ENCODE data around the gene SMIM5.

Gene SMIM5

DNA sequence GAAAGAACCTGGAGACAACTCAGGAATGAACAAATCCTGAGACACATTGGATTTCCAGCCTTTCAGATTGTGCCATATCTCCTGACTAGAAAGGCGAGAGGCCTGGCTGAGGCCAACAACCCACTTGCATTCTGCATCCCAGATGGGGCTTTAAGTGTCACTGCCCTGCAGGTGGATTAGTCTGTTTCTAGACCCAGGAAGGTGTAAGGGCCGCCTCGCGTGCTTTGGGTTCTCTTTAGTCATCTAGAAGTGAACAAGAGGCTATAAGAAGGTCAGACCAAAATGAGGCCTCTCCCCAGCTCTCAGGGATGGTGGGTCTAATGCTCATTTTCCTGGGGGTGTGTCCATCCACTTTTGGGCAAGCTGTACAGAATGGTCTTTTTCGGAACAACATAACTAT, 38.8 kb downstream of the SMIM5 start:
- DNase-seq = no peak

DNA sequence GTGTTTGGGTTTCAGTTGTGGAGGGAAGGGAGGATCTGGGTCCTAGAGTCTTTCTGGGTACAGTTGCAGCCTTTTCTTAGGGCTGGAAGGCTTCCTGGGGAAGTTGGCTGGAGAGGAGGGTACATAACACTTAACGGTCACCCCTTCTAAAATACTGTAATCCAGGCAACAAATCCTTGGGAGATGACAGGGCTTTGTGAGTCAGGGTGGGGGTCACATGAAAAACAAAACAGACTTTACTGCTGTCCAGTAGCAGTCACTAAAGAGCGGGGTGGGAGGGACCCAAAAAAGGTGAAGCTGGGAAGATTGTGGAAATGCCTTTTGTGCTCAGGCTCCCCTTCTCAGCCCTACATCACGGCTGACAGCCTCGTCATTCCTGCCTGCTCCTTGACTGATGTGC, 40.3 kb downstream of the SMIM5 start:
- no peak for DNase-seq

DNA sequence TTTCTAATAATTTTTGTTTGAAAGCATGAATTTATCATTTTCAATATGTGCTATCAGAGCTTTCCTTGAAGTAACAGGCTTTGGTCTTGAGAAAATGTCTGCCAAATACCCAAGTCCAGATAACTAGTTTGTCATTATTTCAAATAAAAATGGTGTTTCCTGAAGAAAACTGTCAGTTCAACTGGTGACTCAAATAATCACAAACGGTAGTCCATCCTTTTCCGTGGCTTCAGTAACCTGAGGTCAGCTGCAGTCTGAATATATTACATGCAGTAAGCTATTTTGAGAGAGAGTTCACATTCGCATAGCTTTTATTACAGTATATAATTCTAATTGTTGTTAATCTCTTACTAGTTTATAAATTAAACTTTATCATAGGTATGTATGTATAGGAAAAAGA, 43.2 kb downstream of the SMIM5 start:
- DNase-seq = no peak

DNA sequence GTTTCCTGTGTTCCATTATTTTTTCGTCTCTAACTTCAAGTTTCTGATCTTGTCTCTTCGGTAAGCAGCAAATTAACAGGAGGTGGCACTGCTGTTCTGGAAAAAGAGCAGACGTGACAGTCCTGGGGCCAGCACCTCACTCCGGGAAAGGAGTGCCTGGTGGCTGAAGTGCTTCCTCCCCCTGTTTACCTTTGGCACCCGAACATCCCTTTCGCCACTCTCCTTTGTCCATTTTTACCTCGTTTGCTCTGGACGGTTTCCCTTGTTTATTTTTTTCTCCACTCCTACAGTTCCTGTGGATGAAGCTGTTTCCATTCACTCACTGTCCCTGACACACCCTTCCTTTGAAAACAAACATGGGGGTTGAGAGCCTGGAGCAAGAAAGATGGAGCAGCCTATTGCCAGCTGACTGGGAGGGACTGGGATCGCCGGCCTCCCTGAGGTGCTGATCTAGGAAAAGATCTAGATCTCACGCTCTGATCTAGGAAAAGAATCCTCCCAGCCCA, 46.5 kb downstream of the SMIM5 start:
- DNase-seq = no peak

DNA sequence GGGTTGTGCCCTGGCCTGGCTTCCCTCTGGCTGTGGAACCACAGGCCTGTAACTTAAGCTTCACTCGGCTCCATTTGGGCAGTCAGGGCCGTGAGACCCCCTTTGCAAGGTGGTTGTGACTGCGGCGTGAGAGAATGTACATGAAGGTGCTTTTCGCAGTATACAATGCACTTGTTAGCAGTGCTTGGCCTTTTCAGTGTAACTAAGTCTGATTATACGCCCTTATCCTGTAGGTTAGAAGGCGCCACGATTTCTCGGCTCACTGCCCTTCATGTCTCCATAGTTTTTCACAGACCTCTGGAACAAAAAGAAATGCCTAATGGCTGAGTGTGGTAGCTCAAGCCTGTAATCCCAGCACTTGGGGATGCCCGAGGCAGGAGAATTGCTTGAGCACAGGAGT, 47.2 kb downstream of the SMIM5 start:
- DNase-seq = no peak

DNA sequence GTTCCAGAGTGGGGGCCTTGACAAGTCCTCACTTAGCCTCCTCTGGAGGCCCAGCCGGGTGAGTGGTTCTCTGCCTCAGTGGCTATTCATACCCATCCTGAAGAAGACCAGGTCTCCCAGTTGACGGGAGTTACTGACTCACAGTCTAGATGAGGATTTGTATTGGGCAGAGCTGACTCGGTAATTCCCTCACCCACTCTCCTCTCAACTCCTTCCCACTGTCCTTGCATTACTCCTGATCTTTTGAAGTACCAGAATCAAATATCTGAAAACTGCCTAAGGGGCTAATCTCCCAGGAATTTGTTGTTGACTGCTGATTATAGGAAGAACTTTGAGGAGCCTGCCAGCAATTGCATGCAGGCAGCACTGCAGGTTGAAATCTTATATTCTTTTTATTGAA, 48.1 kb downstream of the SMIM5 start:
- DNase-seq = no peak

DNA sequence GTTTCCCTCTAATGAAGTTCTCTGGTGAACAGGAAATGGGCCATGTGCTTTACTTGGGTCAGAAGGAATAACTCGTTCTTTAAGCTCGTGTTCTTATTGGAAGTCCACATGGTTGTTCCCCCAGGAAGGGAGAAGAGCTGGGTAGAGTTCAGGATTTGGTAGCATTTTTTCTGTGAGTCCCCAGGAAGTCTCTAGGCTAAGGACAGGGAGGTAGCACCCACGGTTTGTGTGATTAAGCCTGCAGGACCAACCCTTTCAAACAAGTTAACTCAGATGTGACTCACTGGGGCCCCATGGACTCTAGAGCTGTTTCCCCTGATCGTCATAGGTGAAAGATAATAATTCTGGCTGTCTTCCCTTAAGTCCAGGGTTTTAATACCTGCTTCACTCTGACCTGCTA, 50.3 kb downstream of the SMIM5 start:
- DNase-seq = no peak

DNA sequence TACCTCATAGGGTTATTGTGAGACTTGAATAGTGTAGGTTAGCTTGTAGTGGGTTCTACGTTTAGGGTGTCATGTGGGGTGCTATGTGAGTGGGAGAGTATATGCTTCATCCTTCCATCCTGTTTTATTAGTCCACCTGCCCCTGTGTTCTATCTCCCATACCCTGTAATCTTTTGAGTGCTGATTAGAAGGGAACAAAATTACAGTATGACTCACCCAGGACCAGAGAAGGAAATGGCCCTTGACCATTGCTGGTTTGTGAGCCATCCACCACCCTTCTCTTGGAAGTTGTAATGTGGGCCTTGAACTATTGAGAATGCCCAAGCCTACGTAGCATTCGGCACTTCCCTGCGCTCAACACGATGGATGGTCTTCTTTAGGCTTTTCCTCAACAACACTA, 51.0 kb downstream of the SMIM5 start:
- no peak for DNase-seq

DNA sequence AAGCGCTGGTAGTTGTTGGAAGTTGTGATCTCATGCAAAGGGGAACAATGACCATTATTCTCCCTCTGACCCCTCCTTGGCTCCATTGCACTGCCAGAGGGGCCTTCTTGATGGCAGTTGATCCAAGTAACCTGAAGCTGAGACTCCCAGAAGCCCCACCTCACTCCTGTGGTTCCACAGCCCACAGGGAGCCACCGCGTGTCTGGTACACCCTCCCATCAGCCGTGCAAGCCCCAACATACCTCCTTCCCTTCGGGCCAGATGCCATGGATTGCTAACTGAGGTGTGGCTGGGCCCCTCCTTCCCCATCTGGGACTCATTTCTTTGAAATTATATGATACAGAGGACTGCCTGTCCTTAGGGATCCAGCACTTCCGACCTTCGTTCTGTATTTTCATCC, 51.7 kb downstream of the SMIM5 start:
- no peak for DNase-seq

DNA sequence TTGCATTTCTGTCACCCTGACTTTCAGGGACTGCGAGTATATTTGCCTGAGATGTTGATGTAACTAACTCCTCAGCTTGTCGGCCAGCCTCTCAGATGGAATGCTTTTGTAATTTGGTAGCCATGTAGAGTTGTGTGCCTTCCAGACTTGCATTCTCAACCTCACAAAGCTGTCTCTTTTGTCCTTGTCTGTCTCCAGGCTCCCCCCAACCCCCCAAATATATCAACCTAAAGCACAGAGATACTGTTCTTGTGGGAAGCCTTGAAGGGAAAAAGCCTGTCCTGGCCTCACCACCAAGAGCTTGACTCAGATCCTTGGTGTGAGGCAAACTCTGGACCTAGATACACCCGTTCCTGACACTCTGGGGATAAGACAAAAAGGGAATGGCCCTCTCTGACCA, 52.3 kb downstream of the SMIM5 start:
- DNase-seq = no peak

DNA sequence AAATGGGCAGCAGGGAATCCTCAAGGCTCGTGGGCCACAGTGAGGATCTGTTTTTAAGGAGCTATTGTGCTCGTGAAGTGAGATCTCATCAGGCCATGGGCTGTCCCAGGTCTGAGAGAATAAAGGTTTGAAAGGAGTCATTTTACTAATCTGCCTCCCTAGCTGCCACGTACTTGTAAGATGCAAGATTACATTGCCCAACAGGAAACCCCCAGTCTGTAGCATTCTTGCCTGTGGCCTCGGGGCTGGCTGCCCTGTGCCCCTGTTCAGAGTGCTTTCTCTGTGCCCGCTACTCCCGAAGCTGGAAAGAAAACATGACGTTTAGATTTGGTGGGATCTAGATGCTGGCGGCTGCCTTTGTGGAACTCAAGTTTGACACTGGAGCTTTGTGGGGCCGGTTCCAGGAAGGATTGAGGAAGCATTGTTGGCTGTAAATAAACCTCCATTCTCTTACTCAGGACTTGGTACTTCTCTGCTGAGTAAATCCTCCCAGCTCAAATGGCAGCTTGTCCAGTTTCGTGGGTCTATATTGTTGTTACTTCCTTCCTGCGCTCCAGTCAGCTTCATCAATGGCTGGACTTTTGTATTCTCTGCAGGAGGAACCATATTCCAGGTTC, 55.1 kb downstream of the SMIM5 start:
- no peak for DNase-seq

DNA sequence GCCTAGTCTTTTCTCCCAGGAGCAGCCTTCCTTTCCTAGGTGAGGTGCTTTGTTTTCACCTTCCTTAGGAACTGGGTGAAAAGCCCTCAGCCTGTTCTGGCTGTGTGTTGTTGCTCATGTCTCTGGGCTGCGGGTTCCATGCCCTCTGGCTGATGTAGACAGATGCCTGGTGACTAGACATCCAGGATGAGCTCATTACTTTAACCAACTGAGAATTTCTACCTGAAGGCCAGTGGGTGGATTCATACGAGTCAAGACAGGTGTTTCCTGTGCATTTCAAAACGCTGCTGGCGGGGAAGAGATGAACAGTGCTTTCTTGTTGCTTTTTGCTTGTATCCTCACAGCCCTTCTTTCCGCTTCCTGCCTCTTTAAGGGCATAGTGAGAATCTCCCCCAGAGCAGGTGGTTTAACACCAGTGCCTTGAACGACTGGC, 56.2 kb downstream of the SMIM5 start:
- DNase-seq = no peak
